Muscle of leg (tissue), 11 donors: ENCODE results near the gene ERVMER34-1. TPM values are rescaled to one million over a fixed set of nuclear protein-coding genes. Genes with fewer than 3 reads are reported as not detected.
A peak's percentile ranks its signal among the peaks of the same experiment; 100 is the strongest.

ENCODE experiments used
- DNase-seq: peaks from one replicate; pipeline ENCODE4 v3.0.0; 2013
- H3K27ac ChIP-seq: one replicate; pipeline ENCODE4 v1.5.1; 2013; ENCODE audit warnings: mild to moderate bottlenecking, low read length, control low read depth
- H3K27me3 ChIP-seq: one replicate; pipeline ENCODE4 v1.6.1; 2013; ENCODE audit warnings: low read length; ENCODE audit not compliant: control insufficient read depth, insufficient read depth
- H3K36me3 ChIP-seq: one replicate; pipeline ENCODE4 v1.6.1; 2013; ENCODE audit warnings: low read length; ENCODE audit not compliant: control insufficient read depth, insufficient read depth
- H3K4me1 ChIP-seq: one replicate; pipeline ENCODE4 v1.6.1; 2013; ENCODE audit warnings: low read length; ENCODE audit not compliant: control insufficient read depth, insufficient read depth
- H3K4me3 ChIP-seq: one replicate; pipeline ENCODE4 v1.5.1; 2013; ENCODE audit warnings: low read length, control low read depth
- H3K9me3 ChIP-seq: replicated peaks from 2 replicates; pipeline ENCODE4 v1.6.1; 2013; ENCODE audit warnings: low read depth, low read length; ENCODE audit not compliant: control insufficient read depth
- WGBS: methylation state at CpG from one replicate; pipeline ENCODE4 v1.1.5; 2013; ENCODE audit warnings: missing lambda C conversion rate; ENCODE audit not compliant: insufficient coverage; 5-methylcytosine and 5-hydroxymethylcytosine counted together
- polyA plus RNA-seq, 8 donors: library from polyadenylated mRNA; unstranded; fragments of 120-200 nt; gene quantifications; one replicate each; pipeline versions ENCODE4 v1.2.1 to v1.2.3, GENCODE V29; 2013; ENCODE audit warnings: inconsistent platforms in 1 of 8, low replicate concordance in 1 of 8; ENCODE audit not compliant: insufficient read length in 8 of 8, insufficient read depth in 1 of 8
- total RNA-seq: library from RNA; stranded (reverse); fragments of 120-200 nt; gene quantifications from one replicate; pipeline ENCODE4 v1.2.4, GENCODE V29; 2013

Gene ERVMER34-1
- total and polyA plus RNA-seq, 9 donors = 0.35 to 0.92 (median 0.69) TPM

DNA sequence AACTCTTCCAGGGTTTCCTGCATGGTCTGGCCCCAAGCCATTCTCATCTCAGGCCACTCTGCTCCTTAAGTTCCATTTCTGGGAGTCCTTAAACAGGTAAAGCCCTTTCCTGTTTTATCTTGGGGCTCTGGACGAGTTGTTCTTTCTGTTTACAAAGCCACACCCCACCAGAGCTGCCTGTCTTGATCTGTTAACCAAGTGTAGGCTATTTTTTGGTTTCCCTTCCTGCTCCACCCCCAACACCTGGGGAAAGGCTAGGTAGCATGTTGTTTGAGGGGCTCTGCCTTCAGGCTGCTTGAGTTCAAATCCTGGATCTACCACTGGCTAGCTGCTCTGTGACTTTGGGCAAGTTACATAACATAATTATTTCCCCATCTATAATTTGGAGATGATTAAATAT, 40.0 kb downstream of the ERVMER34-1 start:
- WGBS = no CpG with 5 or more reads among the region's 1 CpG
- Histone ChIP-seq H3K27ac (no peak overlapping the region), H3K4me1 (peaks cover 18% of the 10 kb centered on the region), H3K9me3 (no peaks in the 10 kb centered on the region), H3K36me3 (peaks cover 19% of the 10 kb centered on the region), H3K27me3 (peaks cover 2% of the 10 kb centered on the region), H3K4me3 (no peak overlapping the region)
- peak; percentile 5 for DNase-seq

DNA sequence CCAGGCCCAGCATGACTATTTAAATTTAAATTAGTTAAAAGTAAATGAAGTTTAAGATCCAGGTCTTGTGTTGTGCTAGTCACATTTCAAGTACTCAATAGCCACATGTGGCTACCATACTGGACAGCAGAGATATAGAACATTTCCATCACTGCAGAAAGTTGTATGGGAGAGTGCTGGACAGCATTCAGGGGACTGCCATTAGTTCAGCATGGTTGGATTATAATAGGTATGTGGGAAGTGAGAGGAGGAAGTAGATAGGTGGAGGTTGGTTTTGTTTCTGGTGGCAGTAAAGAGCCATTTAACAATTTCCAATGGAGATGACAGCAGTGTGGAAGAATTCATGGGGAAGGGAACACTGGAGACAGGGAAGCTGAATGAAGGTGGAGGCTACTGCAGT, 42.1 kb downstream of the ERVMER34-1 start:
- peaks cover 18% of the 10 kb centered on the region for H3K4me1 ChIP-seq
- H3K36me3 ChIP-seq = peaks cover 7% of the 10 kb centered on the region
- H3K27me3 ChIP-seq = peaks cover 2% of the 10 kb centered on the region
- H3K4me3 ChIP-seq = no peak overlapping the region
- no peak for DNase-seq
- H3K27ac ChIP-seq = no peak overlapping the region
- H3K9me3 ChIP-seq = no peaks in the 10 kb centered on the region

DNA sequence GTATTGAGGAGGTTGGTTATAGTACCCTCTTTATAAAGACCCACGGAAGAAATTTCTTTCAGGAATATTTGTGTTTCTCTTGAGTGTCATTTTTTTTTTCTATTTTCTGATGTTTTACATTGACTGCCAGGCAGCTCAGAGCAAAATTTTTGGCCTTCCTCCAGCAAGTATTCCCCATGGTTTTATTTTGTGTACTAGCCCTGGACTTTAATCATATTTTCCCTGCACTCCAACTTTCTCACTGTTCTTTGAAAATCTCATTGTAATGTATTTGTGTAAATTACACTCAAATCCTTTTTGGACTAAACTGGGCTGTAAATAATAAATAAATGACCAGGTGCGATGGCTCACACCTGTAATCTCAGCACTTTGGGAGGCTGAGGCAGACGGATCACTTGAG, 46.6 kb downstream of the ERVMER34-1 start:
- peak; percentile 39 for DNase-seq
- WGBS = 80% methylated on average over 1 of the region's 3 CpGs
- Histone ChIP-seq H3K27me3 (no peaks in the 10 kb centered on the region), H3K36me3 (no peaks in the 10 kb centered on the region), H3K4me1 (no peaks in the 10 kb centered on the region), H3K4me3 (no peak overlapping the region), H3K27ac (no peak overlapping the region), H3K9me3 (no peaks in the 10 kb centered on the region)

DNA sequence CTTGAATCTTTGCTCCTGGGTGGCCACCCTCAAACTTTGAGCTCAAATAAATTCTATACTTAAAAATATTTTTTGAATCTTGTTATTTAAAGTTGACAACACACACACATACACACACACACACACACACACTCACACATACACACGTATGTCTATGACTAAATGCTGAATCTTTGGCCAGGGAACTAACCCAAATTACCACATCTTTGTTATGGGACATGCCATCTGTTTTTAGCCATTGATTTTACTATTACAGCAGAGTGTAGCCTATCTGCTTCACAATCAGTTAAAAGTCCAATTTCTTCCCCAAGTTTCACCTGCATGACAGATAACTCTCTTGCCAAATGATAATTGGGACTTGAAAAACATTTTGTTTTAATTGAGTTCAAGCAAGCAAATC, 47.1 kb downstream of the ERVMER34-1 start:
- Histone ChIP-seq H3K4me1 (no peaks in the 10 kb centered on the region), H3K36me3 (no peaks in the 10 kb centered on the region), H3K27ac (no peak overlapping the region), H3K9me3 (no peaks in the 10 kb centered on the region), H3K4me3 (no peak overlapping the region), H3K27me3 (no peaks in the 10 kb centered on the region)
- no CpG with 5 or more reads among the region's 1 CpG for WGBS
- DNase-seq = no peak

DNA sequence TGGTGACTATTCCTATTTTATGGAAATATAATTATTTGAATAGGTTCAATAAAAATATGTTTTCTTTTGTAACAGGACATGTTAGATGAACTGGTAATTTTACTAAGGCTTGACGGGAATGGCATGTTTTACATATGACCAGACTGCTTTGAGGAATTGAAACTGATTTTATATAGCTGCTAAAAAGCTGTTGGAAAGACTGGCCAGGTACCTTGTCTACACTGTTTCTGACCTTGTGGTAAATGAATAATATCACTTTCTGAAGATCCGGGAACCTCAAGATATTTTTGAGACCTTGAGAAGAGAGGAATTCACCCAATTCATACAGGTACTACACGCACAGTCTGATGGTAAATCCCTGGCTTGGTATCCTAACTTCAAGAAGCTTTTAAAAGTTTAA, 50.0 kb downstream of the ERVMER34-1 start:
- H3K27ac ChIP-seq = no peak overlapping the region
- H3K9me3 ChIP-seq = no peaks in the 10 kb centered on the region
- no peak for DNase-seq
- no peak overlapping the region for H3K4me3 ChIP-seq
- no peaks in the 10 kb centered on the region for H3K27me3 ChIP-seq
- H3K4me1 ChIP-seq = no peaks in the 10 kb centered on the region
- 91% methylated on average over 1 of the region's 3 CpGs for WGBS
- no peaks in the 10 kb centered on the region for H3K36me3 ChIP-seq

DNA sequence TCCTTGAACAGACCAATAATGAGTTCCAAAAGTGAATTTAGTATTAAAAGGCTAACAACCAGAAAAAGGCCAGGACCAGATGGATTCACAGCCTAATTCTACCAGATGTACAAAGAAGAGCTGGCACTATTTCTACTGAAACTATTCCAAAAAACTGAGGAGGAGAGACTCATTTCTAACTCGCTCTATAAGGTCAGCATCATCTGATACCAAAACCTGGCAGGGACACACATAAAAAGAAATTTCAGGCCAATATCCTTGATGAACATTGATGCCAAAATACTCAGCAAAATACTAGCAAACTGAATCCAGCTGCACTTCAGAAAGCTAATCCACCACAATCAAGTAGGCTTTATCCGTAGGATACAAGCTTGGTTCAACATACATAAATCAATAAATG, 56.3 kb downstream of the ERVMER34-1 start:
- peak; percentile 66 for DNase-seq
- H3K4me3 ChIP-seq = no peak overlapping the region
- no peaks in the 10 kb centered on the region for H3K4me1 ChIP-seq
- H3K9me3 ChIP-seq = peaks cover 6% of the 10 kb centered on the region
- H3K27me3 ChIP-seq = no peaks in the 10 kb centered on the region
- no peak overlapping the region for H3K27ac ChIP-seq
- WGBS = no CpG with 5 or more reads among the region's 2 CpGs
- no peaks in the 10 kb centered on the region for H3K36me3 ChIP-seq

DNA sequence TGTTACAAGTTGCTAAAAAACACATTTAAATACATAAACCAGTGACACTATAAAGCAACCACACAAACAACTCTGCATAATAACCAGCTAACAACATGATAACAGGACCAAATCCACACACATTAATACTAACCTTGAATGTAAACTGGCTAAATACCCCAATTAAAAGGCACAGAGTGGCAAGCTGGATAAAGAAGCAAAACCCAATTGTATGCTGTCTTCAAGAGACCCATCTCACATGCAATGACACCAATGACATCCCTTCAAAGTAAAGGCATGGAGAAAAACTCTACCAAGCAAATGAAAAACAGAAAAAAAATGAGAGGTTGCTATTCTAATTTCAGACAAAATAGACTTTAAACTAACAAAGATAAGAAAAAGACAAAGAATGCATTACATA, 57.7 kb downstream of the ERVMER34-1 start:
- no peaks in the 10 kb centered on the region for H3K4me1 ChIP-seq
- peaks cover 6% of the 10 kb centered on the region for H3K9me3 ChIP-seq
- H3K27me3 ChIP-seq = no peaks in the 10 kb centered on the region
- no peak for DNase-seq
- no peak overlapping the region for H3K4me3 ChIP-seq
- H3K36me3 ChIP-seq = no peaks in the 10 kb centered on the region
- no peak overlapping the region for H3K27ac ChIP-seq

Other genes with a start within 250 kb of the ERVMER34-1 start
- 20.6 TPM for gene USP46, start 92.1 kb downstream of the ERVMER34-1 start, total RNA-seq
- 10 to 100 TPM; 19.5 to 27.3 (median 25.3) TPM for gene USP46, start 92.1 kb downstream of the ERVMER34-1 start, polyA plus RNA-seq
- gene RASL11B, start 110.9 kb upstream of the ERVMER34-1 start, total RNA-seq = 7.5 TPM
- gene RASL11B, start 110.9 kb upstream of the ERVMER34-1 start, polyA plus RNA-seq = 10 to 100 TPM in 7 of 8 donors, 1 to 10 TPM in 1; 8.6 to 15.2 (median 11.8) TPM